Adrenal gland (tissue), 12 donors: Measurements from ENCODE around the gene LRRIQ1. TPM values are rescaled to one million over a fixed set of nuclear protein-coding genes. Genes with fewer than 3 reads are reported as not detected.
A peak's percentile ranks its signal among the peaks of the same experiment; 100 is the strongest.

Source experiments
- DNase-seq, 7 donors: peaks; one replicate each; pipeline ENCODE4 v3.0.0-alpha.2; 2019 to 2020
- H3K27ac ChIP-seq, 5 donors: fragments of 200-600 bp; sonication (generic) in 4 of 5; 1 replicate in 3 of 5; 2 replicates in 2 of 5; pipeline versions ENCODE4 v1.5.1 to v1.8.0; 2016 to 2020; ENCODE audit warnings: mild to moderate bottlenecking in 1 of 5
- H3K27me3 ChIP-seq: fragments of 200-600 bp; 2 replicates; pipeline ENCODE4 v1.8.0; 2021
- H3K36me3 ChIP-seq, 2 donors: fragments of 200-600 bp; replicated peaks in 1 of 2; 1 replicate in 1 of 2; 2 replicates in 1 of 2; pipeline versions ENCODE4 v1.5.1 to v1.8.0; 2018 to 2022
- H3K4me1 ChIP-seq, 2 donors: fragments of 200-600 bp; replicated peaks in 1 of 2; 1 replicate in 1 of 2; 2 replicates in 1 of 2; pipeline versions ENCODE4 v1.5.1 to v1.8.0; 2018 to 2021
- H3K4me3 ChIP-seq, 4 donors: fragments of 200-600 bp; sonication (generic) in 3 of 4; one replicate each; pipeline ENCODE4 v1.5.1; 2016 to 2018
- H3K9me3 ChIP-seq, 3 donors: fragments of 200-600 bp; sonication (generic) in 1 of 3; replicated peaks in 1 of 3; 1 replicate in 2 of 3; 2 replicates in 1 of 3; pipeline versions ENCODE4 v1.5.1 to v1.8.0; 2016 to 2021
- CTCF ChIP-seq, 6 experiments: fragments of 450-650 bp in 4 of 6; fragments of 200-600 bp in 2 of 6; sonication (generic) in 1 of 6; IDR thresholded peaks; 1 replicate in 5 of 6; 2 replicates in 1 of 6; pipeline versions ENCODE4 v1.5.1 to v1.8.0; 2016 to 2021; ENCODE audit warnings: antibody characterized with exemption in 6 of 6, mild to moderate bottlenecking in 2 of 6, moderate library complexity in 1 of 6
- POLR2A ChIP-seq, 2 donors: fragments of 450-650 bp; IDR thresholded peaks; one replicate each; pipeline ENCODE4 v1.6.1; 2017; ENCODE audit warnings: antibody characterized with exemption in 2 of 2, mild to moderate bottlenecking in 2 of 2, moderate library complexity in 1 of 2
- WGBS, 4 donors: extraction: QIAGEN DNeasy Blood & Tissue Kit in 2 of 4; methylation state at CpG; one replicate each; pipeline versions ENCODE4 v1.1.5 to v1.1.7; 2013 to 2017; 5-methylcytosine and 5-hydroxymethylcytosine counted together
- intact Hi-C, 2 donors: fragments of 100-400 bp; cut with DNase I; formaldehyde crosslinking; loops; one replicate each; pipeline versions ENCODE4 v1.14.1 to v1.15.0; 2022 to 2023
- polyA plus RNA-seq, 3 donors: library from polyadenylated mRNA; stranded (reverse); fragments of 200-250 nt in 2 of 3; fragments of 350-450 nt in 1 of 3; fragmentation: Illumina TruSeq in 1 of 3; extraction: RNeasy Lipid Tissue Mini Kit (QIAGEN cat#74804) in 1 of 3; gene quantifications; one replicate each; pipeline ENCODE4 v1.2.3, GENCODE V29; 2013 to 2014
- total RNA-seq, 9 donors: library from RNA; depleted of rRNA in 4 of 9; stranded (reverse); fragments of >200 nt in 4 of 9; fragments of 120-200 nt in 1 of 9; fragmentation: NEBNext Ultra II Directional in 1 of 9; extraction: Animal tissue kit (Norgen Biotek cat#: 25700) in 1 of 9; gene quantifications; one replicate each; pipeline versions ENCODE4 v1.1.0 to v1.2.4, GENCODE V29; 2013 to 2023
- donor health status: healthy with polysubstance abuse.
- donor health status: Bipolar disorder and iron deficiency.
- donor health status: DM: yes; HTN: yes; CAD: no.
- donor health status: DM: no; HTN: no; CAD: no.
- donor health status: DM: no; HTN: no; CAD: no.
- donor health status: DM: yes; HTN: yes; CAD: no.

The LRRIQ1 gene
- total and polyA plus RNA-seq, 12 donors: 0.09 to 0.56 (median 0.34) TPM; not detected in 3

- Histone ChIP-seq H3K27ac (no peak overlapping the region), H3K36me3 (no peaks in the 10 kb centered on the region), H3K27me3 (peaks cover 3% of the 10 kb centered on the region), H3K9me3 (no peaks in the 10 kb centered on the region), H3K4me1 (no peaks in the 10 kb centered on the region), H3K4me3 (no peak overlapping the region)
- intact Hi-C loops: no loop called here
- DNase-seq: no peak
- TF ChIP-seq CTCF (IDR thresholded peaks at IDR 0.05) (no peak), POLR2A (IDR thresholded peaks at IDR 0.05) (no peak)
Observed at GRCh38 chr12:85043829-85044228, 7.7 kb downstream of the LRRIQ1 start.

- H3K4me1 ChIP-seq: no peaks in the 10 kb centered on the region
- no peaks in the 10 kb centered on the region for H3K27me3 ChIP-seq
- peak in 5 of 7 donors; percentile 19 to 47 (median 31) for DNase-seq
- no peaks in the 10 kb centered on the region for H3K9me3 ChIP-seq
- no peaks in the 10 kb centered on the region for H3K36me3 ChIP-seq
- no peak overlapping the region for H3K27ac ChIP-seq
- WGBS, 4 donors: 34 to 44% (median 43%) methylated on average over 2 of the region's 2 CpGs
- intact Hi-C loops: no loop called here
- TF ChIP-seq POLR2A (IDR thresholded peaks at IDR 0.05): no peak
- peak; percentile 39 to 76 (median 54) for TF ChIP-seq CTCF (IDR thresholded peaks at IDR 0.05)
- H3K4me3 ChIP-seq: no peak overlapping the region
Observed at GRCh38 chr12:85057370-85057963, 21.3 kb downstream of the LRRIQ1 start.

- Histone ChIP-seq H3K4me3 (no peak overlapping the region), H3K27ac (no peak overlapping the region), H3K9me3 (no peaks in the 10 kb centered on the region), H3K27me3 (no peaks in the 10 kb centered on the region), H3K36me3 (no peaks in the 10 kb centered on the region), H3K4me1 (no peaks in the 10 kb centered on the region)
- no peak for DNase-seq
- intact Hi-C loops: no loop called here
- TF ChIP-seq POLR2A (IDR thresholded peaks at IDR 0.05): no peak
- TF ChIP-seq CTCF (IDR thresholded peaks at IDR 0.05): no peak
- 36 to 58% (median 44%) methylated on average over 3 of the region's 3 CpGs for WGBS, 4 donors
Observed at GRCh38 chr12:85058339-85058738, 22.2 kb downstream of the LRRIQ1 start.

- intact Hi-C loops: no loop called here
- H3K9me3 ChIP-seq: no peaks in the 10 kb centered on the region
- H3K27me3 ChIP-seq: no peaks in the 10 kb centered on the region
- no peak overlapping the region for H3K27ac ChIP-seq
- no peak for DNase-seq
- H3K4me3 ChIP-seq: no peak overlapping the region
- WGBS, 4 donors: 50 to 65% (median 60%) methylated on average over 6 of the region's 6 CpGs
- no peaks in the 10 kb centered on the region for H3K4me1 ChIP-seq
- H3K36me3 ChIP-seq: no peaks in the 10 kb centered on the region
- TF ChIP-seq CTCF (IDR thresholded peaks at IDR 0.05): no peak
- no peak for TF ChIP-seq POLR2A (IDR thresholded peaks at IDR 0.05)
Observed at GRCh38 chr12:85059594-85059993, 23.4 kb downstream of the LRRIQ1 start.
